Neural progenitor cell (in vitro differentiated cells): Measurements from ENCODE around the gene C15orf61.

ENCODE experiments used
- EZH2 ChIP-seq: fragments of 200-600 bp; sonication (generic); IDR thresholded peaks from 2 replicates; pipeline ENCODE4 v1.6.1; 2017; ENCODE audit warnings: antibody characterized with exemption, mild to moderate bottlenecking, moderate library complexity
- EZH2phosphoT487 ChIP-seq: fragments of 200-600 bp; sonication (generic); IDR thresholded peaks from 2 replicates; pipeline ENCODE4 v1.6.1; 2017; ENCODE audit warnings: antibody characterized with exemption
- TF ChIP-seq, protein P1 (sequence below): fragments of 200-600 bp; sonication (generic); IDR thresholded peaks from 2 replicates; pipeline ENCODE4 v1.5.1; 2017; ENCODE audit warnings: antibody characterized with exemption, mild to moderate bottlenecking

DNA sequence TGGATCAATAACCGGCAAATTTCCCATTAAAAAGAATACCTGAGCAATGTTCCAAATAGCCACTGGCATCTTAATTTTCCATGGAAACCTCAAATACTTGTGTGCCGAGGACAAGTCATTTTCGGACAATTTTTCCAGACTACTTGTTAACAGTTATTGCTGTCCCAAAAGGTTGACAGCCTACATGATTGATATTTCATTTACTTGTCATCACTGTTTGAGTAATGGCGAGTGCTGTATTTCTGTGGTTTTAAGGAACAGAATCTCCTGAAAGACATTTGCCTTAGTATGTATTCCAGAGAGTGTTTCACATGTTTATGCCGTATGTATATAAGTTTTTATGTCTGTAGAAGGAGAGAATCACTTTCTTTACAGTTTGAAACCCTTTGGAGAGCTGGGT lies 58.2 kb downstream of the C15orf61 start:
- TF ChIP-seq, protein P1, sequence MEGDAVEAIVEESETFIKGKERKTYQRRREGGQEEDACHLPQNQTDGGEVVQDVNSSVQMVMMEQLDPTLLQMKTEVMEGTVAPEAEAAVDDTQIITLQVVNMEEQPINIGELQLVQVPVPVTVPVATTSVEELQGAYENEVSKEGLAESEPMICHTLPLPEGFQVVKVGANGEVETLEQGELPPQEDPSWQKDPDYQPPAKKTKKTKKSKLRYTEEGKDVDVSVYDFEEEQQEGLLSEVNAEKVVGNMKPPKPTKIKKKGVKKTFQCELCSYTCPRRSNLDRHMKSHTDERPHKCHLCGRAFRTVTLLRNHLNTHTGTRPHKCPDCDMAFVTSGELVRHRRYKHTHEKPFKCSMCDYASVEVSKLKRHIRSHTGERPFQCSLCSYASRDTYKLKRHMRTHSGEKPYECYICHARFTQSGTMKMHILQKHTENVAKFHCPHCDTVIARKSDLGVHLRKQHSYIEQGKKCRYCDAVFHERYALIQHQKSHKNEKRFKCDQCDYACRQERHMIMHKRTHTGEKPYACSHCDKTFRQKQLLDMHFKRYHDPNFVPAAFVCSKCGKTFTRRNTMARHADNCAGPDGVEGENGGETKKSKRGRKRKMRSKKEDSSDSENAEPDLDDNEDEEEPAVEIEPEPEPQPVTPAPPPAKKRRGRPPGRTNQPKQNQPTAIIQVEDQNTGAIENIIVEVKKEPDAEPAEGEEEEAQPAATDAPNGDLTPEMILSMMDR = no peak
- TF ChIP-seq EZH2 = no peak
- TF ChIP-seq EZH2phosphoT487 = no peak
